GM18909 (cell line): Measurements from ENCODE around the gene SOX12.
"Not testable (repeated sequence)": the region's sequence is repeated elsewhere in the genome, so short reads cannot be mapped to it uniquely, and the experiment has no call there.

Experiments
- ATAC-seq: cut with Tn5 transposase; IDR thresholded peaks from one replicate; pipeline ENCODE4 v1.9.1; 2021; ENCODE audit warnings: mild to moderate bottlenecking; ENCODE audit not compliant: unreplicated experiment, poor library complexity

The SOX12 gene

GRCh38 chr20:358891-359555 lies 33.7 kb downstream of the SOX12 start:
- no peak for ATAC-seq

GRCh38 chr20:361561-361960 lies 36.2 kb downstream of the SOX12 start:
- no peak for ATAC-seq

GRCh38 chr20:362271-363254 lies 37.2 kb downstream of the SOX12 start:
- no peak for ATAC-seq

- no peak for ATAC-seq
Observed at GRCh38 chr20:363319-364078, 38.1 kb downstream of the SOX12 start.

GRCh38 chr20:364905-365794 lies 39.8 kb downstream of the SOX12 start:
- no peak for ATAC-seq

- no peak for ATAC-seq
Observed at GRCh38 chr20:366041-366718, 40.8 kb downstream of the SOX12 start.

GRCh38 chr20:366719-367485 lies 41.5 kb downstream of the SOX12 start:
- ATAC-seq = no peak

- ATAC-seq = no peak
Observed at GRCh38 chr20:367486-367887, 42.1 kb downstream of the SOX12 start.

GRCh38 chr20:368915-369314 lies 43.6 kb downstream of the SOX12 start:
- ATAC-seq = no peak

GRCh38 chr20:370151-370600 lies 44.8 kb downstream of the SOX12 start:
- ATAC-seq = no peak

- ATAC-seq = no peak
Observed at GRCh38 chr20:370977-371754, 45.8 kb downstream of the SOX12 start.

- ATAC-seq = no peak
Observed at GRCh38 chr20:371755-372542, 46.6 kb downstream of the SOX12 start.

GRCh38 chr20:372543-373082 lies 47.3 kb downstream of the SOX12 start:
- ATAC-seq = not testable (repeated sequence)

GRCh38 chr20:373171-373890 lies 48.0 kb downstream of the SOX12 start:
- no peak for ATAC-seq

- ATAC-seq = no peak
Observed at GRCh38 chr20:375265-375889, 50.0 kb downstream of the SOX12 start.

GRCh38 chr20:376089-376488 lies 50.7 kb downstream of the SOX12 start:
- ATAC-seq = no peak
